Uterus (tissue), 2 donors: ENCODE measurements around the gene SRRM2.

Experiments
- POLR2A ChIP-seq, 2 donors: fragments of 450-650 bp; IDR thresholded peaks; one replicate each; pipeline ENCODE4 v1.6.1; 2016; ENCODE audit warnings: antibody characterized with exemption in 2 of 2, mild to moderate bottlenecking in 1 of 2, moderate library complexity in 1 of 2
- TF ChIP-seq, protein P1 (sequence below), 4 experiments: fragments of 200-600 bp in 2 of 4; fragments of 450-650 bp in 2 of 4; sonication (generic) in 2 of 4; IDR thresholded peaks; one replicate each; pipeline ENCODE4 v1.5.1; 2016 to 2019; ENCODE audit warnings: antibody characterized with exemption in 4 of 4, mild to moderate bottlenecking in 2 of 4, moderate library complexity in 1 of 4

DNA sequence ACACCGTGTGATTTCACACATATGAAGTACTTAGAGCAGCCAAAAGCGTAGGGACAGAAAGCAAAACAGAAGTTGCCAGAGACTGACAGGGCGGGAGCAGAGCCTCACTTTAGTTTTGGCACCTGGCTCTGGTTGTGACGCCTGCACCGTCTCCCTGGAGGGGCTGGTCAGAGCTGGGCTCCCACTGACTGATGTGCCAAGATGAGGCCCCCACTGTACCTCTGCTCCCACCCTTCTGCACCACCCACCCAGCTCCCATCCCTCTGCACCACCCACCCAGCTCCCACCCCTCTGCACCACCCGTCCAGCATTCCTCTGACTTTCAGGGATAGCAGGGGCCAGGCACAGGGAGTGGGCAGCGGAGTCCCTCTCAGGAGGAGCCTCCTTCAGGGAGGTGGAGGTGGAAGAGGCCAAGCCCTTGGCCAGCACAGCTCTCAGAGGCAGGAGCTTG is 61.4 kb downstream of the SRRM2 start:
- TF ChIP-seq POLR2A (IDR thresholded peaks at IDR 0.05) = no peak
- TF ChIP-seq, protein P1, sequence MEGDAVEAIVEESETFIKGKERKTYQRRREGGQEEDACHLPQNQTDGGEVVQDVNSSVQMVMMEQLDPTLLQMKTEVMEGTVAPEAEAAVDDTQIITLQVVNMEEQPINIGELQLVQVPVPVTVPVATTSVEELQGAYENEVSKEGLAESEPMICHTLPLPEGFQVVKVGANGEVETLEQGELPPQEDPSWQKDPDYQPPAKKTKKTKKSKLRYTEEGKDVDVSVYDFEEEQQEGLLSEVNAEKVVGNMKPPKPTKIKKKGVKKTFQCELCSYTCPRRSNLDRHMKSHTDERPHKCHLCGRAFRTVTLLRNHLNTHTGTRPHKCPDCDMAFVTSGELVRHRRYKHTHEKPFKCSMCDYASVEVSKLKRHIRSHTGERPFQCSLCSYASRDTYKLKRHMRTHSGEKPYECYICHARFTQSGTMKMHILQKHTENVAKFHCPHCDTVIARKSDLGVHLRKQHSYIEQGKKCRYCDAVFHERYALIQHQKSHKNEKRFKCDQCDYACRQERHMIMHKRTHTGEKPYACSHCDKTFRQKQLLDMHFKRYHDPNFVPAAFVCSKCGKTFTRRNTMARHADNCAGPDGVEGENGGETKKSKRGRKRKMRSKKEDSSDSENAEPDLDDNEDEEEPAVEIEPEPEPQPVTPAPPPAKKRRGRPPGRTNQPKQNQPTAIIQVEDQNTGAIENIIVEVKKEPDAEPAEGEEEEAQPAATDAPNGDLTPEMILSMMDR (IDR thresholded peaks at IDR 0.05) = no peak
